ENCODE measurements around the gene DCXR.

Gene DCXR

DNA sequence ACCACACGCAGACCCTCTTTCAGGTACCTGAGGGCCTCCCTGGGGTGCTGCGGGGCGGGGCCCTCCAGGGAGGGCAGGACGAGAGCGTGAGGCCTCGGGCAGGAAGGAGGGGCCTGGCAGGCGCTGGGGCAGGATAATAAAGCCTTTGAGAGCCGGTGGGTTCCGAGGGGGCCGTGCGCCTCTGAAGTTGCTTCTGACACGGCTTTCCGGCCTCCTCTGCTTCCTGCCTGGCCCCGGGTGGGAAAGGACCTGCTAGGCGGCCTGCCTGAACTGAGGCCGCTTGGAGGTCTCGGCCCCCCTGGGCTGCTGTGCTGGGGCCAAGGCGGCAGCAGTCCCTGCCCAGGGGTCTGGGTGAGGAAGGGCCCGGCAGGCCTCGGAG, 25.2 kb downstream of the DCXR start:
- no peak for DNase-seq (ENCODE audit: low read depth in 2 of 2)

- no peak for DNase-seq (ENCODE audit: low read depth in 2 of 2)
Measured at GRCh38 chr17:82011617-82012187, 25.8 kb downstream of the DCXR start.

GRCh38 chr17:82010575-82011525, 26.6 kb downstream of the DCXR start:
- DNase-seq (ENCODE audit: low read depth in 2 of 2), result no peak

DNA sequence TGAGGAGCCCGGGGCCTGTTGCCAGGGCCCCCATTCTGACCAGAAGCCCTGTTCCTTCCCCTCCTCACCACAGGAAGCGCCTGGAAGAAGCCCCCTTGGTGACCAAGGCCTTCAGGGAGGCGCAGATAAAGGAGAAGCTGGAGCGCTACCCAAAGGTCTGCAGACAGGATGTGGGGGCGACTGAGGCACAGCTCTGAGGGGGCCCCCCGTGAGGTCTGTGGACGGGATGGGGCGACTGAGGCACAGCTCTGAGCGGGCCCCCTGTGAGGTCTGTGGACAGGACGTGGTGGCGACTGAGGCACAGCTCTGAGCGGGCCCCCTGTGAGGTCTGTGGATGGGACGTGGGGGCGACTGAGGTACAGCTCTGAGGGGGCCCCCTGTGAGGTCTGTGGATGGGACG, 28.1 kb downstream of the DCXR start:
- DNase-seq (ENCODE audit: low read depth in 2 of 2), result no peak

DNA sequence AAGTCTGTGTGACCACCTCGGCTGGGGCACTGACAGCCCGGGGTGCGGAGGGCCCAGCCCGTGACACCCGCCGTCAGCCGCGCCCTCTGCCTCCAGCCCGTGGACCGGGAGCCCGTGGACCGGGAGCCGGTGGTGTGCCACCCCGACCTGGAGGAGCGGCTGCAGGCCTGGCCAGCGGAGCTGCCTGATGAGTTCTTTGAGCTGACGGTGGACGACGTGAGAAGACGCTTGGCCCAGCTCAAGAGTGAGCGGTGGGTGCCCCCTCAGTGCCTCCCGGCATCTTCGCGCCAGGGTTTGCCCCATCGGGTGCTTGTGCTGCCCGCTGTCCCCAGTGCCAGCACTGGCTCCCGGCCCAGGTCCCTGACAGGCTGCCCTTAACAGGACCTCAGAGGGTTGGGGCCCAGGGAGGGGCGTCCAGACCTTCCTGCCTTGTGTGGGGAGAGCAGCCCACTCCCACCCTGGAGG, 28.5 kb downstream of the DCXR start:
- DNase-seq (ENCODE audit: low read depth in 2 of 2), result no peak

DNA sequence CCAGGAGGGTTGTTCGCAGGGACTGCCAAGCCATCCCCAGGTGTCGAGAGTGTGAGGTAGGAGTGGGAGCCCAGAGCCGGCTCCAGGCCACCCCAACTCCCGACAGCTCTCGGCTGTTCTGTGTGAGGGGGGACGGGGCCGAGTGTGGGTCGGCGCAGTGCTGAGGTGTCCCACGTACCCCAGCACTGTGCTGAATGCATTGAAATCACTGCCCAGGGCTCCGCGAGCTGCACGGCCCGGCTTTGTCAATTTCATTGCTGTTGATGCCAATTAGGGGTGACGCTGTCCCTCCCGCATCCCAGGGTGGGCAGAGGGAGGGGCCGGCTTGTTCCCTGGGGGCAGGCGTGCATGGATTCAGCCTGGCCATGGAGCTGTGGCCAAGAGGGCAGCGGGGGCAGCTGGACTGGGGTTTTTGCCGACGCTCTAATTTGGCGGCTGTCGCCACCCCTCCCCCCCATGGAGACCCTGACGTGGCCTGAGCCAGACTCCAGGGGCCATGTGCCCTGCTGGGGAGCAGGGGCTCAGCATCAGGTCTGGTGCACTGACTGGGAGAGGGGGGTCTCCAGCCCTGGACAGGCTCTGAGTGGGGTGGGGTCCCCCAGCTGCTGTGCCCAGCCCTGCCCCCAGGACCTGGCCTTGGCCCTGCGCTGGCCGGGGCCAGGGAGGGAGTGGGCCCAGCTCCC, 29.1 kb downstream of the DCXR start:
- no peak for DNase-seq (ENCODE audit: low read depth in 2 of 2)

- no peak for DNase-seq (ENCODE audit: low read depth in 2 of 2)
Measured at GRCh38 chr17:82007495-82008257, 29.8 kb downstream of the DCXR start.

- DNase-seq (ENCODE audit: low read depth in 2 of 2), result no peak
Measured at GRCh38 chr17:82007228-82007494, 30.3 kb downstream of the DCXR start.

DNA sequence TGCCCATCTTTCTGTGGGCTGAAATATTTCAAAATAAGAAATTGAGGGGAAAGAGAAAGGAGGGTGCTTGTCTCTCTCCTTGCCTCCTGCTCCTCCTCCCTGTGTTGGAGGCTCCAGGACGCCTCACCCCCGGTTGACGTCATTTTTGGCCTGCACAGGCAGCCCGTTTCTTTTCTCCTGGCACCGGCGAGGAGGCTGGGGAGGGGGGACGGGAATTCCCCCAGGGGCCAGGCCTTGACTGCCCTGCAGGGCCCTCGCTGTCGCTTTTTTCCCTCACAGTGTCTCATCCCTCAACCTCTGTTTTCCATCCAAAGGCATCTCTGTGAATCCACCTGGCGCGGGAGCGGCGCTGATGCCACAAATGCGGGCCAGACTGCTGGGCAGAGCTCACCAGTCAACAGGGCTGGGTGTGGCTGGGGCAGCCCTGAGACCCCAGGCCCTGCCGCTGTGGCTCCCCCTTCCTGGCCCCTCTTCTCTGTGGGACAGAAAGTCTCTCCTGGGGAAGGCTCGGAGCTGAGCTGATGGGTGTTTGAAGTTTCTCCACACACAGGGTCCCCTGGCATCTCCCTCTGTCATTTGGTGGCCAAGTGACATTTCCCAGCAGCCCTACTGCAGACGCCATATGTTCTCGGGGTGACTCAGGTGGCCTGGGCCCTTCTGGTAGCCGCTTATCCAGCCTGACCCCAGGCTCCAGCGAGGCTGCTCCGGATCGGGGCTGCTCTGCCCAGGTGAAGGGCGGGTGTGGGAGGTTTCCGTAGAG, 30.8 kb downstream of the DCXR start:
- DNase-seq (ENCODE audit: low read depth in 2 of 2), result no peak

DNA sequence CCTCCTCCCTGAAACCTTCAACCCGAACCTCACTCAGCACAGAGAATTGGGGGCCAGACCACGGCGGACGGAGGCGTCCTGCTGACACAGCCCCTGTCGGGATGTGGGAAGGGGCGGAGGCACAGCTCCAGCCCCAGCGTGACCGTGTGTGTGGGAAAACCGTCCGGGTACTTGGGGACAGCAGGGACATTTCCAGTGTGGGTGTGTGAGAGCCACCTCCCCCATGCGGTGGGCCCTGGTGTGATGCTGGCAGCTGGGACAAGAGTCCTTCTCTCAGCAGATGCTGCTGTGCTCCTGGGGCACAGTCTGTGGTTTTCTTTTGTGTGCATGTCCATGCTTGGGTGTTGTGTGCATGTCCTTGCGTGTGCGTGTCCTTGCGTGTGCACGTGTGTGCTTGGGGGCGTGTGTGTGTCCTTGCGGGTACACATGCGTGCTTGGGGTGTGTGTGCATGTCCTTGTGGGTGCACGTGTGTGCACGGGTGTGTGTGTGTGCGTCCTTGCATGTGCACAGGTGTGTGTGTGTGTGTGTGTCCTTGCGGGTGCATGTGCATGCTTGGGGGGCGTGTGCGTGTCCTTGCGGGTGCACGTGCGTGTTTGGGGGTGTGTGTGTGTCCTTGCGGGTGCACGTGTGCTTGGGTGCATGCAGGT, 31.7 kb downstream of the DCXR start:
- no peak for DNase-seq (ENCODE audit: low read depth in 2 of 2)

DNA sequence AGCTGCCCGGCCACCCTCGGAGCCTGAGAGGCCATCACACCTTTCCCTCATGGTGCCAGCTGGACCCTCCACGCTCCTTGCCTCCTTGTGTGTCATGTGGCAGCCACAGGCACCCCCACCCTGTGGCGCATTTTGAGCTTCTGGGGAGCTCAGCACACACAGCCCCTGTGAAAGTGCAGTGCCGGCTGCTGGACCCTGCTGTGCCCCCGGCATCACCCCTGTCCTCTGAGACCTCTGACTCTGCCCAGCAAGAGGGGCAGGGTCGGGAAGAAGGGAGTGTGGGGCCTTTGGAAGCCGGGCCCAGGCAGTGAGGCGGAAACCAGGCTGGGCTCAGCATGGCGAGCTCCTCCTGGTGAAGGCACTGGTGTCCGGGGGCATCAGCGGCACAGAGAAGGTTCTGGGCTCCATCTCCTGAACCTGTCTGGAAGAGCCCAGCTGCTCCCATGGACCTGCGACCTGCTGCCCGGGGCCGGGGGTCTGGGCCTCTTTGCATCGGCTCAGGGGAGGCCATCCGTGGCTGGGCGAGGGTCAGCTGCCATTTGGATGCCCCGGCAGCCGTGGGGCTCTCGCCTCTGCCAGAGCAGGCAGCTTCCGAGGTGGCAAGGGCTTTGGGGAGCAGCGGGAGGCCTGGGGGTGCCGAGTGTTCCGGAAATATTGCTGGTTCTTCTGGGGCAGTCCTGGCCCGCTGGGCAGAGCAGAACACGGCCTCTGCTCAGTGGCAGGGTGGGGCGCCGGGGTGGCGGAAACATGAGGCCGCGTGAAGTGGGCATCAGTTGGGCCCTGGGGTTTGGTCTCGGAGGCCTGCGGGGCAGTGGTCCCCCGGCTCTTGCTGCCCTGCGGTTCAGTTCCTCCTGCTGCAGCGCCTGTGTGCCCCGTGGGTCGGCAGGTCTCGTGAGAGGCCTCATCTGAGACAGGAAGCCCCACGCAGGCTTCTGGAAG, 32.7 kb downstream of the DCXR start:
- no peak for DNase-seq (ENCODE audit: low read depth in 2 of 2)

DNA sequence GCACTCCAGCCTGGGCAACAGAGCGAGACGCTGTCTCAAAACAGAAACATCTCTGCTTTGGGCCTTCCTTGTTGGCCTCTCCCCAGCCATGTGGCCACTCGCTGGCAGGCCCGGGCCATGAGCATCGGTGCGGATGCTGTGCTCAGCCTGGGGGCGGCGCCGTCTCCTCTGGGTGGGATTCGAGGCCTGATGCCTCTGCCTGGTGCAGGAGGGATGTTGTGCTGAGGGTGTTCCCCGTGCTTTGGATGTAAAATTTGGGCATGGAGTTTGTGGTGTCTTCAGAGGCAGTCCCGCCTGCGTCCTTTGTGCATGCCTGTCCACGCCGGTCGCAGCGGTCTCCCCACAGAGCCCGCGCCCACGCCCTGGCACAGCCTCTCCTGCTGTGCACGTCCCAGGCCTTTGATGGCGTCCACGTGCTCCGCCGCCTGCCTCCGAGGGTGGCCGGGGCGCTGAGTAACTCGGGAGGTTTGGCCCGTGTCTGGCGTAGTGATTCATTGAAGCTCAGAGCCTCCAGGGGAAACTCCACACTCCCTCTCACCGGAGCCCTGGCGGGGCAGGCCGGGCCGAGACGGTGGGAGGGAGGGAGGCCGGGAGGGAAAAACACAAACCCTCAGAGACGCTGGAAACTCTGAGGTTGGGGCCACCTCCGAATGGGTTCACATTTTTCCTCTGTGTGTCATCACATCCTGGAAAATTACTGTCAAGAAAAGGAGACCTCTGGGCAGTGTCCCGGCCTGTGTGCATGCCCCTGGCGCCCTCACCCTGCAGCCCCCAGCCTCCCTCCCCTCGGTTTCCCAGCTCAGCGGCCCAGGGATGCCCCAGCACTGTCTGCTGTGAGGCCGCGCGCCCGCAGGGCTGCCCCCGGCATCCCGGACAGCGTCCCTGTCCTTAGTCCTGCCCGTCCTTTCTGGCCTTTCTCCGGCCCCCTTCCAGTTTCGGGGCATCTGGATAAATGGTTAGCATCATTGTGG, 33.8 kb downstream of the DCXR start:
- no peak for DNase-seq (ENCODE audit: low read depth in 2 of 2)

GRCh38 chr17:82001571-82002056, 35.9 kb downstream of the DCXR start:
- DNase-seq (ENCODE audit: low read depth in 2 of 2), result no peak

GRCh38 chr17:82000803-82001570, 36.5 kb downstream of the DCXR start:
- no peak for DNase-seq (ENCODE audit: low read depth in 2 of 2)

DNA sequence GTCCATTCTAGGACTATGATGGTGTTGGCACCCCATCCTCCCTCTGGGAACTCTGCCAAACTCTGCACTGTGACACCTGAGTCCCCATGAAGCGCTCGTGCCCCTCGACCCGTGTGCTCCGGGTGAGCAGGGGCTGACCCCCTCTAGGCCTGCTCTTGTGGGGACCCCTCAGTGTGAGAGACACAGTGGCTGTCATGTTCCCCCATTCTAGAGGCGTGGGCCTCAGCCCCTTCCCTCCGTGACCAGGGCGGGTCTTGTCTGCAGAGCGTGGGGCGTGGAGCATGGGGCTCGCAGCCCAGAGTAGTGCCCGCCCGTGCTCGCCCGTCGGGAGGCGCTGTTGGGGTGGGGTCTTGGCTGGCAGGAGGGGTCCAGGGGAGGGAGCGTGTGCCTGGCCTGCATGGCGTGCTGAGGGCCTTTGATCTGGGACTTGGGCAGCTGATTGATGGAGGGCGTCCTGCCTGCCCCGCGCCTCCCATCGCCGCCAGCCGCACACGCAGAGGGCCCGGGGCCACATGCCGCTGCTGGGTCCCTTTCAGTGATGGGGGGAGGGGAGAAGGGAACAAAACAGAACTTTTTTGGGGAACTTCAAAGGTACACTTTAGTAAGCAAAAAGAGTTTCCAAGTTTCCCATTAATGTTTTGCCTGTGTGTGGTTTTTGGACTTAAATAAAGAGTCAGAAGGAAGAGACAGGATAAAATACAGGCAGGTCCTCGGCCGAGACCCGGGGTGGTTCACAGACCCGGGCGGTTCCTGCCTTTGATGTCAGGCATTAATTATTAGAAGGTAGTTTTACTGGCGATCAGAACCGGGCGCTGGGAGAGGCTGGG, 37.3 kb downstream of the DCXR start:
- no peak for DNase-seq (ENCODE audit: low read depth in 2 of 2)

DNA sequence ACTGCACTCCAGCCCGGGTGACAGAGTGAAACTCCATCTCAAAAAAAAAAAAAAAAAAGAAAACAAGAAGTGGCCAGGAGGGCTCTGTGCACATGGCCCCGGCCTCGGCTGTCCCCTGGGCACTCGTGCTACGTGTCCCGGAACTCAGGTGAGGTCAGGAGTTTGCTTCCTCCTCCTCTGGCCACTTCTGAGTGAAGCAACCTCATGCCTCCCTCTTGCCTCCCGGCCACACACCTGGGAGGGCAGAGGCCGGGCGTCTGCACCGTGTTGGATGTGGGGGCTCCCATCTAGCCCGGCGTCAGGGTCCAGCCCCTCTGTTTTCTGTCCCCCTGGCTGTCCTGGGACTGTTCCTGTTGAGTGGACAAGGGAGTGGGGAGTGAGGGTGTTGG, 37.9 kb downstream of the DCXR start:
- no peak for DNase-seq (ENCODE audit: low read depth in 2 of 2)
